CD14-positive monocyte (primary cell): ENCODE results near the gene DNAJB14. TPM values are rescaled to one million over a fixed set of nuclear protein-coding genes. Genes with fewer than 3 reads are reported as not detected.
A peak's percentile ranks its signal among the peaks of the same experiment; 100 is the strongest.

Source experiments
- DNase-seq, 3 donors: peaks; one replicate each; pipeline ENCODE4 v3.0.0-alpha.2; 2011 to 2022
- H2AFZ ChIP-seq: 2 replicates; pipeline ENCODE4 v1.6.0; 2012; ENCODE audit warnings: mild to moderate bottlenecking, low read depth, low read length, inconsistent platforms; ENCODE audit not compliant: insufficient read depth, poor library complexity, severe bottlenecking
- H3K27ac ChIP-seq, 2 donors: 1 replicate in 1 of 2; 2 replicates in 1 of 2; pipeline ENCODE4 v1.5.1; 2012 to 2013; ENCODE audit warnings: low read length in 2 of 2, control low read depth in 1 of 2, inconsistent platforms in 1 of 2, low read depth in 1 of 2, mild to moderate bottlenecking in 1 of 2
- H3K27me3 ChIP-seq, 2 donors: one replicate each; pipeline versions ENCODE4 v1.6.0 to v1.6.1; 2011 to 2013; ENCODE audit warnings: low read length in 2 of 2; ENCODE audit not compliant: control insufficient read depth in 2 of 2, insufficient read depth in 2 of 2
- H3K36me3 ChIP-seq, 2 donors: replicated peaks in 1 of 2; 1 replicate in 1 of 2; 2 replicates in 1 of 2; pipeline versions ENCODE4 v1.5.1 to v1.6.1; 2012 to 2013; ENCODE audit warnings: low read length in 2 of 2, control low read depth in 1 of 2, inconsistent platforms in 1 of 2, mild to moderate bottlenecking in 1 of 2; ENCODE audit not compliant: insufficient read depth in 2 of 2, control insufficient read depth in 1 of 2
- H3K4me1 ChIP-seq, 2 donors: 1 replicate in 1 of 2; 2 replicates in 1 of 2; pipeline versions ENCODE4 v1.5.1 to v1.6.1; 2012 to 2013; ENCODE audit warnings: low read length in 2 of 2, control low read depth in 1 of 2, inconsistent platforms in 1 of 2, mild to moderate bottlenecking in 1 of 2, moderate library complexity in 1 of 2; ENCODE audit not compliant: insufficient read depth in 2 of 2, control insufficient read depth in 1 of 2
- H3K4me2 ChIP-seq: replicated peaks from 2 replicates; pipeline ENCODE3; 2012; ENCODE audit warnings: low read length, moderate library complexity, mild to moderate bottlenecking; ENCODE audit not compliant: poor library complexity, severe bottlenecking; ENCODE audit errors: extremely low read depth
- H3K4me3 ChIP-seq, 3 experiments: fragments of 200-600 bp in 1 of 3; sonication (generic) in 1 of 3; replicated peaks in 1 of 3; 1 replicate in 2 of 3; 2 replicates in 1 of 3; pipeline ENCODE4 v1.5.1; 2011 to 2013; ENCODE audit warnings: low read length in 3 of 3, mild to moderate bottlenecking in 3 of 3, control low read depth in 2 of 3, low read depth in 2 of 3, inconsistent platforms in 1 of 3, moderate library complexity in 1 of 3
- H3K79me2 ChIP-seq: 2 replicates; pipeline ENCODE4 v1.6.0; 2012; ENCODE audit warnings: mild to moderate bottlenecking, control low read depth, inconsistent platforms, low read length, moderate library complexity; ENCODE audit not compliant: insufficient read depth
- H3K9ac ChIP-seq: 2 replicates; pipeline ENCODE4 v1.6.0; 2017; ENCODE audit warnings: low read length, mild to moderate bottlenecking; ENCODE audit not compliant: insufficient read depth, poor library complexity, severe bottlenecking
- H3K9me3 ChIP-seq, 2 donors: replicated peaks in 1 of 2; 1 replicate in 1 of 2; 2 replicates in 1 of 2; pipeline versions ENCODE4 v1.5.1 to v1.6.1; 2012 to 2013; ENCODE audit warnings: low read length in 2 of 2, control low read depth in 1 of 2; ENCODE audit not compliant: control insufficient read depth in 1 of 2, insufficient read depth in 1 of 2
- H4K20me1 ChIP-seq: 2 replicates; pipeline ENCODE4 v1.6.0; 2012; ENCODE audit warnings: mild to moderate bottlenecking, low read length, control low read depth, moderate library complexity; ENCODE audit not compliant: insufficient read depth
- H3K27ac Mint-ChIP-seq, 7 donors: one replicate each; pipeline ENCODE4 v1.8.0; 2020; ENCODE audit warnings: mild to moderate bottlenecking in 7 of 7, mixed read lengths in 7 of 7, moderate library complexity in 6 of 7, inconsistent platforms in 2 of 7
- H3K27me3 Mint-ChIP-seq, 3 donors: one replicate each; pipeline ENCODE4 v1.8.0; 2021 to 2022; ENCODE audit warnings: low read depth in 3 of 3, mild to moderate bottlenecking in 3 of 3, mixed read lengths in 3 of 3, moderate library complexity in 3 of 3, inconsistent platforms in 1 of 3
- H3K36me3 Mint-ChIP-seq, 2 donors: one replicate each; pipeline ENCODE4 v1.8.0; 2020; ENCODE audit warnings: mixed read lengths in 2 of 2, inconsistent platforms in 1 of 2, mild to moderate bottlenecking in 1 of 2
- H3K4me1 Mint-ChIP-seq: one replicate; pipeline ENCODE4 v1.8.0; 2020; ENCODE audit warnings: mild to moderate bottlenecking, mixed read lengths
- H3K4me3 Mint-ChIP-seq, 2 donors: one replicate each; pipeline ENCODE4 v1.8.0; 2020; ENCODE audit warnings: mild to moderate bottlenecking in 2 of 2, mixed read lengths in 2 of 2, moderate library complexity in 1 of 2
- H3K9me3 Mint-ChIP-seq, 7 donors: one replicate each; pipeline ENCODE4 v1.8.0; 2020 to 2022; ENCODE audit warnings: mixed read lengths in 7 of 7, mild to moderate bottlenecking in 6 of 7, moderate library complexity in 6 of 7, inconsistent platforms in 2 of 7
- CTCF ChIP-seq: fragments of 200-600 bp; IDR thresholded peaks from one replicate; pipeline ENCODE4 v1.8.0; 2022; ENCODE audit warnings: antibody characterized with exemption, mild to moderate bottlenecking
- WGBS: methylation state at CpG from one replicate; pipeline ENCODE4 v1.1.5; 2013; ENCODE audit warnings: missing lambda C conversion rate; ENCODE audit not compliant: insufficient coverage; 5-methylcytosine and 5-hydroxymethylcytosine counted together
- intact Hi-C, 2 donors: fragments of 100-400 bp; cut with micrococcal nuclease; formaldehyde crosslinking; loops; one replicate each; pipeline versions ENCODE4 v1.15.0 to v1.15.1; 2023
- polyA plus RNA-seq, 3 donors: library from polyadenylated mRNA; depleted of rRNA in 1 of 3; unstranded in 2 of 3; stranded (reverse) in 1 of 3; fragments of 300-500 nt in 2 of 3; fragments of >200 nt in 1 of 3; fragmentation: Illumina TruSeq in 2 of 3; gene quantifications; 1 replicate in 2 of 3; 2 replicates in 1 of 3; pipeline ENCODE4 v1.2.3, GENCODE V29; 2012 to 2021

The DNAJB14 gene
- polyA plus RNA-seq, 3 donors = 15.6 to 21.4 (median 21.4) TPM

- Mint-ChIP-seq H3K9me3 (no peaks in the 10 kb centered on the region), H3K4me3 (no peak overlapping the region), H3K4me1 (peaks cover 76% of the 10 kb centered on the region), H3K27ac (peak overlapping the region; percentile 89 to 99 (median 97)), H3K36me3 (peaks cover 44 to 63% of the 10 kb centered on the region in 2 donors), H3K27me3 (peaks cover 0 to 1% (median 0%) of the 10 kb centered on the region in 3 donors)
- H3K4me1 ChIP-seq = peaks cover 67 to 78% of the 10 kb centered on the region in 2 donors
- H3K36me3 ChIP-seq = peaks cover 18 to 47% of the 10 kb centered on the region in 2 donors
- peaks cover 47% of the 10 kb centered on the region for H3K79me2 ChIP-seq
- peak overlapping the region in 1 of 3 experiments; percentile 66 for H3K4me3 ChIP-seq
- H3K9me3 ChIP-seq = no peaks in the 10 kb centered on the region
- H3K27ac ChIP-seq = peak overlapping the region in 1 of 2 donors; percentile 90
- H3K9ac ChIP-seq = no peak overlapping the region
- no peak for DNase-seq
- TF ChIP-seq CTCF = no peak
- no peaks in the 10 kb centered on the region for H4K20me1 ChIP-seq
- H2AFZ ChIP-seq = no peak overlapping the region
- no peaks in the 10 kb centered on the region for H3K27me3 ChIP-seq
- H3K4me2 ChIP-seq = no peak overlapping the region
- WGBS = no CpG with 5 or more reads among the region's 1 CpG
- intact Hi-C loops = no loop called here
These were observed 92.4 kb downstream of the DNAJB14 start for GRCh38 chr4:99853999-99854398.

GRCh38 chr4:99853190-99853589, 93.2 kb downstream of the DNAJB14 start:
- no peak overlapping the region for H3K4me3 ChIP-seq
- intact Hi-C loops = no loop called here
- no peaks in the 10 kb centered on the region for H3K9me3 Mint-ChIP-seq
- H3K4me1 ChIP-seq = peaks cover 60 to 70% of the 10 kb centered on the region in 2 donors
- peaks cover 45% of the 10 kb centered on the region for H3K79me2 ChIP-seq
- no peak overlapping the region for H3K9ac ChIP-seq
- peak overlapping the region in 1 of 2 donors; percentile 66 for H3K27ac ChIP-seq
- no peak overlapping the region for H2AFZ ChIP-seq
- H3K4me2 ChIP-seq = no peak overlapping the region
- H4K20me1 ChIP-seq = peaks cover 3% of the 10 kb centered on the region
- DNase-seq = no peak
- H3K27me3 Mint-ChIP-seq = peaks cover 0 to 1% (median 0%) of the 10 kb centered on the region in 3 donors
- no peaks in the 10 kb centered on the region for H3K27me3 ChIP-seq
- 100% methylated on average over 1 of the region's 3 CpGs for WGBS
- peaks cover 47 to 63% of the 10 kb centered on the region in 2 donors for H3K36me3 Mint-ChIP-seq
- H3K36me3 ChIP-seq = peaks cover 22 to 49% of the 10 kb centered on the region in 2 donors
- TF ChIP-seq CTCF = no peak
- peaks cover 77% of the 10 kb centered on the region for H3K4me1 Mint-ChIP-seq
- peak overlapping the region in 5 of 7 donors; percentile 56 to 93 (median 66) for H3K27ac Mint-ChIP-seq
- no peak overlapping the region for H3K4me3 Mint-ChIP-seq
- H3K9me3 ChIP-seq = no peaks in the 10 kb centered on the region
